GM13976 (cell line): ENCODE data around the gene P4HA3.

ENCODE experiments used
- DNase-seq: peaks from one replicate; pipeline ENCODE4 v3.0.0; 2012; ENCODE audit warnings: low spot score
- CTCF ChIP-seq: IDR thresholded peaks from 2 replicates; pipeline ENCODE4 v1.5.1; 2012; ENCODE audit warnings: borderline replicate concordance, mild to moderate bottlenecking; ENCODE audit not compliant: insufficient read depth; ENCODE audit errors: extremely low read depth, missing control alignments, control extremely low read depth
- in situ Hi-C: fragments of 300-500 bp; cut with MboI; formaldehyde crosslinking; loops from one replicate; pipeline ENCODE4 v1.12.0; 2022; ENCODE audit warnings: low sequenced_read_pairs, mixed read lengths, inconsistent platforms; ENCODE audit not compliant: unreplicated experiment

Gene P4HA3

GRCh38 chr11:74319139-74319816, 7.8 kb upstream of the P4HA3 start:
- no peak for DNase-seq
- TF ChIP-seq CTCF, result no peak
- in situ Hi-C loops, result no loop called here

- in situ Hi-C loops, result no loop called here
- DNase-seq, result no peak
- no peak for TF ChIP-seq CTCF
Observed at GRCh38 chr11:74318241-74318932, 6.9 kb upstream of the P4HA3 start.

- no peak for DNase-seq
- in situ Hi-C loops, result no loop called here
- no peak for TF ChIP-seq CTCF
Observed at GRCh38 chr11:74316772-74317505, 5.5 kb upstream of the P4HA3 start.

- no peak for DNase-seq
- in situ Hi-C loops, result no loop called here
- TF ChIP-seq CTCF, result no peak
Observed at GRCh38 chr11:74312326-74312725, 886 bp upstream of the P4HA3 start.

- in situ Hi-C loops, result no loop called here
- TF ChIP-seq CTCF, result no peak
Observed at GRCh38 chr11:74310857-74311256, 583 bp downstream of the P4HA3 start.

GRCh38 chr11:74307434-74307833, 4.0 kb downstream of the P4HA3 start:
- in situ Hi-C loops, result no loop called here
- TF ChIP-seq CTCF, result no peak
- DNase-seq, result no peak

More at GRCh38 chr11:74310857-74311256, 583 bp downstream of the P4HA3 start:
- no peak for DNase-seq
